SKM-1 (cell line): ENCODE results near the gene TMEM87A.

Source experiments
- DNase-seq: peaks from one replicate; lab custom pipeline; 2025; ENCODE audit not compliant: unreplicated experiment; lab: John Stamatoyannopoulos, UW

The TMEM87A gene

DNA sequence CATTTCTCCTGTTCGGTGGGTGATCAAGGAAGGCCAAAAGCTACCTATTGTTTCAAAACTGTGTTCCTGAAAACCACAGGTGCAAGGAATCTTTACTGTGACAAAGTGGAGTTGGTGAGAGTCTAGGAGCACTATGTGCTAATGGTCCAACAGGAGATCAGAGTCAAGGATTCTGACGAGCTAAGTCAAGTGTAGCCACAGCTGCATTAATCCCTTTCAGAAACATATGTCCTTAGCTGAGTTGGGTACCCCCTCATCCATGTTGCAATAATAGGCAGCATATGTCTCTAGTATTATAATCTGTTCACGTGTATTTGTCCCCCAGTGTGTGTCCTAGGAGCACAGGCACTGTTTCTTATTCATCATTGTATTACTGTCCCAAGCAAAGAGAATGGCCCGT, 66.8 kb downstream of the TMEM87A start:
- no peak for DNase-seq

DNA sequence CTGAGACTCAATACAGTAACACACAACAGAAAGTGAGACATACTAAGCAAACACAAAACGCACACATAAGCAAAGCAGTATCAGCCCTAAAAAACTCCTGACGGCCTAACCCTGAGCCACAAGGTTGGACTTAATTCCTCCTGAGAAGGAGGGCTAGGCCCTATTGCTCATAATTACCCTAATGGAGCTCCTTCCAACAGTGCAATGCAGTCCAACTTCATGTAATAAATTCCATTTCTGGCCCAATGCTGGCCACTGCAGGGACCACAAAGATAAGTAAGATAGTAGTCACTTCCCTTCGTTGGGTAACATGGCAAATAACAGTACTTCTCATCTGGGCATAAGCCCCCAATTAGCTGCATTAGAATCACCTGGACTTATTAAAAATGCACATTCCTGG, 69.3 kb downstream of the TMEM87A start:
- DNase-seq: no peak

DNA sequence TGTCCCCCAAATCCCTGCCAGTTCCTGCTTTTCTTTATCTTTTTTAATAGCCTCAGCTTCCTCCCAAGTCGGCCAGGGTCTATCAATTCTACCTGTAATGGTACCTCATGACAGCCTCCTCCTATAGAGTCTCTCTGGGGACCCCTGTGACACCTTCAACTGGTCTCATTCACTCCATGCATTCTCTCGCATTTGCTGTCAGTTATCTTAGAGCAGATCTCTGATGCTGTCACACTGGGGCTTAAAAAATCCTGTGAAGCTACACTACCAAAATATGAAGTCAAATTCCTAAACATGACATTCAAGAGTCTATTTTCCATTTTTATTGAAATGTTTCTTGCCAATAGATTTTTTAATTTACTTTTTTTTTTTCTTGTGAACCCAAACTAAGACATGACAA, 70.6 kb downstream of the TMEM87A start:
- no peak for DNase-seq

DNA sequence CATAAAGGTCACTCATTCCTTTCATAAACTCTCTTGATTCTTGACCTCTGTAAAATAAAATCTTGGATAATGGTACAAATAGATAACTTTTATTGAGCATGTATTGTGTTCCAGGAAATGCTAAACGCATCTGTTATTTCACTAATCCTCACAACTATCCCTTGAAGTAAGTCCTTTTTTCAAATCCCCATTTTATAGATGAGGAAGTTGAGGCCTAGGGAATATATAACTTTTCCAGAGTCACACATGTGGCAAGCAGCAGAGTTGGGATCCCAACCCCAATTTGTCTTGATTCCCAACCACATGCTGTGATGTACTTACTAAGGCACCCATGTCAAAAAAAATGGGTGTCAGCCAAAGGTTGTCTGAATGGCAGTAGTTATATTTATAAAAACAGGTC, 71.4 kb downstream of the TMEM87A start:
- DNase-seq: no peak

DNA sequence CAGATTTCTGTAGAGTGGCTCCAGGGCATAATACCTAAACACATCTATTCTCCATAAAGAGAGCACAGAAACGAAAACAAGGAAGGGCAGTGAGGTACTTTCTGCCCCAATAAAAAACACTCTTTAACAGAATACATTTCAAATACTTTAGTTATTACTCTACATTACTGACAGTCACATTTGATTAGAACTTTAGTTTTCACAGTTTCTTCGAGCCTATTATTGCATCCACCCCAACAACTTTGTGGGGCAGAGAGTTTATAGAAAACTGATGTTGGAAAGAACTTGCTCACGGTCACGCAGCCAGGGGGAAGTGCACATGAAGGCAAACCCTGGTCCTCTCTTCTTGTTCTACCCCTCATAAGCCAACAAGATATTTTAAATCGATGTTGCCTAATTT, 74.1 kb downstream of the TMEM87A start:
- DNase-seq: no peak

DNA sequence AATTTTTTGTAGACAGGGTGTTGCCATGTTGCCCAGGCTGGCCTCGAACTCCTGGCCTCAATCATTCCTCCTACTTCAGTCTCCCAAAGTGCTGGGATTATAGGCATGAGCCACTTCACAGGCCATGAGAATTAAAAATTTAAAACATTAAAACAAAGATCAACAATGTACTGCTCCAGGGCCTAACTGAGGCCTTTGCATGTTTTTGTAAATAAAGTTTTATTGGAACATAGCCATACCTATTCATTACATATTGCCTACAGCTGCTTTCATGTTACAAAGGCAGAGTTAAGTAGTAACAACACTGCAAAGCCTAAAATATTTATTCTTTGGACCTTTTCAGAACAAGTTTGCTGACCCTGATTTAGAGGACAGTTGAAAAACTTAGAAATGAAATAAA, 74.7 kb downstream of the TMEM87A start:
- no peak for DNase-seq

DNA sequence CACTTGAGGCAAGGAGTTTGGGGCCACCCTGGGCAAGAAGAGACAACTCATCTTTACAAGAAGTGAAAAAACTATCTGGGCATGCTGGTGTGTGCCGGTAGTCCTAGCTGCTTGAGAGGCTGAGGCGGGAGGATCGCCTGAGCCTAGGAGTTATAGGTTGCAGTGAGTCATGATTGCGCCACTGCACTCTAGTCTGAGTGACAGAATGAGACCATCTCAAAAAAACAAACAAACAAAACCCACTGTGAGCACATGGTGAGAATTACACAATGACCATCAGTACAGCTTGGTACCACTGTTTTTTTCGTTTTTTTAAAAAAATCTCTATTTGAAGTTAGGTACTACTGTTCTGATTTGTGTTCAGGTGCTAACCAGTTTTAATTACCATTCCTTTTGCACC, 78.7 kb downstream of the TMEM87A start:
- no peak for DNase-seq

DNA sequence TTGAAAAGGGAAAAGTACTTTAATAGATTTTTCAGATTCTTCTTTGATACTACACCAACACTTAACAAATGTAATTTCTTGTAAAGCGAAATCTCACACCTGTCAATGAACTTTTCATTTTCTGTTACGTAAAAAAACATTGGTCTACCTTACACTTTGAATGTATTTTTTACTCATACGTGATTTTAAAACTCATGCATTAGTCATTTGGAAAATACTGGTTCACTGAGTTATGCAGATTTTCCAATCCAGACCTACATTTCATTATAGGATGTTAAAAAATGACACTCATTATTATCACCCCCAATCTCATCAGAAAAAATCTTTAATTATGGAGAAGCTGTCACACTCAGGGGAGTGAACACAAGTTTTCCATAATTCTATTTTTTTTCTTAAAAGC, 79.8 kb downstream of the TMEM87A start:
- no peak for DNase-seq

DNA sequence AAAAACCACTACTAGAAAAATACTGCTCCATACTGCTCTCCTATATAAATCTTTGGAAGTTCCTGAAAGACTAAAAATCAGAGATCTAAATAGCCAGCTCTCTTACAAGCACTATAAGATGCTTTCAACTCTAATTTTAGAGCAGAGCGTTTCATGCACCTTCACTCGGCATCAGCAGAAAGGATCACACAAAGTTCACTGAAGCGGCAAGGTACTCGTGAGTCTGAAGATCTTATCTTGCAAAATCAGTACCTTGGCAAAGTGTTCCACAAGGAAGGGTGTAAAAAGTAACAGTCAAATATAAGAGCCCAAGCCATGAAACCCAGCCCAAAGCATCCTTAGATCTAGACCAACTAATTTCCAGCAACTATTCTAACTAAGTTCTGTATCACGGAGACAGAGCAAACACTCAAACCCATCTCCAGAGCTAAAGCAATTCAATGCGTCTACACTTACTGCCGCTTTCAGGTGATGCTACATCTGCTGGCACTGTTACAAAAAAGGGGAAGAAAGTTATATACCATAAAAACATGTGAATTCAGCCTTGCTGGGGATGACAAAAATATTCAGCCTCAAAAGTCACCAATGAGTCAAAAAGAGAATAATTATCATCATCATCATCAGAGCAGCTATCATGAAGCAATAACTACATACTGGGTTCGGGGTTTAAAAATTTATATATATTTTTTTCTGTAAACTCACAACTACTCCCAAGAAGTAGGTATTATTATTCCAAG, 81.5 kb downstream of the TMEM87A start:
- DNase-seq: no peak

DNA sequence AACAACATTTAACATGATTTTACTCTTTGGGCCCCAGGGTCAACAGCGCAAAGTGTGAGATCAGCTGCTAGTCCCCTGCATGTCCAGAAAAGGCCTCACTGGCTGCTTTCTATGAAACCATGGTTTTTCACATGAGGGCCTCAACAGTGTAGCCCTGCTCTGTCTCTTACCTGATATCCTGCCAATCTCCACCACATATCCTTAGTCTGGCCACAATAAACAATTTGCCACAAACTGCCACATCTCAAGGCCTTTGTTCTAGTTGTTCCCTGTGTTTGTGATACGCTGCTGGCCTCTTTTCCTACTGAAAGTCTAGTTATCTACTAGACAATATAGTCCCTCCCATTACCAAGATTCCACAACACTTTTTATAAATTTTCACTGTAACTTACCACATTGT, 82.9 kb downstream of the TMEM87A start:
- DNase-seq: no peak

DNA sequence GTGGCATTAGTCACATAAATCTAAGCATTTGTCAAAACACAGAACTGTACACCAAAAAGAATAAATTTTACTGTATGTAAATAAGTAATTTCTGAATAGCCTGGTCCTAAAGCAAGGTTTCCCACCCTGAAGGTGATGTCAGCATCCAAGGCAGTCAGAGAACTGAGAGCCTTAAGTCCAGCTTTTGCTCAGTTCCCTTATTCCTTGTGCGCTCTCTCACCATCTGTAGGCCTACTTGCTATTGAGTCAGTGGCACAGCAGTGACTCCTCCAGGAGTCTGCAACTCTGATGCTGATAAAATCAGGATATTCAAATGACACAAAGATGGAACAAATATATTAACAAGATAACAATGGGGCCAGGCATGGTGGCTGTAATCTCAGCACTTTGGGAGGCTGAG, 87.4 kb downstream of the TMEM87A start:
- no peak for DNase-seq

DNA sequence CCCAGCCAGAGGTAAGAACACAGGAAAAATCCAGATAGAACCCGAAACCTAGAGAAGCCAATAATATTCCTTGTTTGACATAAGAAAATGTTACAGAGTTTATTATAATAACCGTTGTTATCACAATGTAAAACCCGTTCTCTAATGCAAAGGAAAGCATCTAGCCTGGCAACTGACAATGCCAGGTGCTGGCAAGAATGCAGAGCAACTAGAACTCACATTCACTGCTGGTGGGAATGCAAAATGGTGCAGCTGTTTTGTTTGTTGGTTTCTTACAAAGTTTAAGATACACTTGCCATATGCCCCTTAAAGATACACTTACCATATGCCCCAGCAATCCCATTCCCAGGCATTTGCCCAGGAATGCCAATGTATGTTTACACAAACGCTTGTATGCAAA, 88.5 kb downstream of the TMEM87A start:
- no peak for DNase-seq

DNA sequence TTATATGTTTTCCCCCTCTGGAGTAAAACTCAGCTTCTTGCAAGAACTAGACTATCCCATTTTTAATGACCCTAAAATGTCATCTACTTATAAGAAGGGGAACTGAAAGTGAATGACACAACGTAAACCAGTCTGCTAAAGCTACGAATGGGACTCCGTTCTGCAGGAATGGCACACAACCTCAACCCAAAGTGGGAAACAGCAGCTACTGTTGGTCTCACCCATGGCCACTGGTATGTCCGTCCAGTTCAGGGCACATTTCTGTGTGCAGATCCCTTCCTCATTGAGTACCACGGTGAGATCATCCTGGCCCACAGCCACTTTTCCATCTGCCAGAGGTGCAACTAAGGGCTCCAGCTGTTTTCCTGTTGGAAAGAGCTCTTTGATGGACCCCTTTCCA, 88.9 kb downstream of the TMEM87A start:
- no peak for DNase-seq

DNA sequence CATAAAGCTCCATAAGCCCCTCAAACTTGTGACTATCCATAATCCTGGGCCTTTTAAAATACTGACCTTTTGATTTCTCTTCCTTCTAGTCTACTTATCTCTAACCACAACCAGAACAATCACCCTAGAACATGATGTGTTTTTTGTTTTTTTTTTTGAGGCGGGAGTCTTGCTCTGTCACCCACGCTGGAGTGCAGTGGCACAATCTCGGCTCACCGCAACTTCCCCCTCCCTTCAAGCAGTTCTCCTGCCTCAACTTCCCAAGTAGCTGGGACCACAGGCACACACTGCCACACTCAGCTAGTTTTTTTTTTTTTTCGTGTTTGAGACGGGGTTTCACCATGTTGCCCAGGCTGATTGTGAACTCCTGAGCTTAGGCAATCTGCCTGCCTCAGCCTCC, 90.3 kb downstream of the TMEM87A start:
- DNase-seq: no peak

DNA sequence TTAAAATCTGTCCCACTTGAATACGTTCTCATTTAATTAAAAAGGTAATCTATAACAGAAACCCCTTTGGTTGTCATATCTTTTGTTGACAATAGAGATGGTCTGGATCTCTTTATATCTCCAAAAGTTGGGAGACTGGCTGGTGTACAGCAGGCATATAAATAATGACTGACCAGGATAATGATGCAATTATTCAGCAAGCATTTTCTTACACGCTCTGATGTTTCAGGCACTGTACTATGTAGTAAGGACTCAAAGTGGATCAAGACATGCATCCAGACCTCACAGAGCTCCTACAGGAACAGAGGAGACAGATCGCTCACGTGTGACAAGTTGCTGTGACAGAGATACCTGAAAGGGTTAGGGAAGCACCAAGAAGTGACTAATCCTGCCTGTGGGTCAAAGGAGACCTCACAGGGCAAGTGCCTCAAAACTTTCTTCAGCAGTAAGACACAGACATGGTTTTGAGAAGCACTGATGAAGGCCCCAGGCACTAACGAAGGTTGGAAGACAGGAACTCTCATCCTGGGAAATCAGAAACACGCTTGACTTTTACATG, 90.8 kb downstream of the TMEM87A start:
- DNase-seq: no peak

DNA sequence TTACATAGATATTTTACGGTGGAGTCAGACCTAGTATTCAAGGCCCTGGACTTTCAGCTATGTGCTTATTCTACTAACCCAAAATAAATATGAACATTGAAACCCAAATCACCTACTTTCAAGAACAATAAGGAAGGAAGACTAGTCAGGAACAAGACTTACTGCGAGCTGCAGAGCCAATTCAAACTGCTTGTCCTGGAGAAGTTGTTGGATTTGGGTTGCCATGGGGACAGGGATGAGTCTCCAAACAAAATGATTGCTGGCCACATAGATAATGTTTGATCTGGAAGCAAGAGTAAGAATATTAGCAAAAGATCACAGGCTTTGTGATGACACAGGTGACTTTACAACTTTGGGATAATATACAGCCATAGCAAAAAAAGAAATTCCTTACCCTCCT, 95.2 kb downstream of the TMEM87A start:
- no peak for DNase-seq

DNA sequence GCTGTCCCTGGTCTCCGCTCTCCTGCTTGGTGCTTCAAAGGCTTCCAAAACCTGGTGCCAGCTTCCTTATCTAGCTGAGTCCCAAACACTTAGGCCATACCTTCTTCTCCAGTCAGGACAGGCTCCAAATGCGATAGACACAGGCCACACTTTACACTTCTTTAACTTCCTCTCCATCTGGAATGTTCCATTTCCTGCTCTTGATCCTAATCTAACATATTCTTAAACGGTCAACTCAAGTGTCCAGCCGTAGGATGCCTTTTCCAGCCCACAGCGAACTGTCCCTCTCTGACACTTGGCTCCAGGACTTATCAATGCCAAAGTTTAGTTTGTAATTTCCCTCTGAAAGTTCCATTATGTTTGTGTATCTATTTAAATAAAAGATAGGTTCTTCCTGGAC, 97.6 kb downstream of the TMEM87A start:
- no peak for DNase-seq

DNA sequence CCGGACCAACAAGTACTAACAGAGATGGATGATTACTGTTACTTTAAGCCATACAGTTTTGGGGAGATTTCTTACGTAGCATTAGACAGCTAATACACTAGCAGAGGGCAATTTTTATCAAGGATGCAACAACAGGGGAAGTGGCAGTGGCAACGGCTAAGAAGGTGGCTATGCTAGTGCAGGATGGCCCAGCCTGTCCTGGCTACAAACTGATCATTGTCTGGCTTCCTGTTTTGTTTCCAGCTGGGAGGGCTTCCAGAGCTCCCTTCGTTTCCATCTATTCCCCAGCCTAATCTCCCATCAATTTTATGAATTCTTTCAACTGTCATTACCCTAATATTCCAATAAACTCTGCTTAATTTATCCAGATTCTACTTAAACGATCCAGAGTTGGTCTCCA, 100.8 kb downstream of the TMEM87A start:
- DNase-seq: no peak

DNA sequence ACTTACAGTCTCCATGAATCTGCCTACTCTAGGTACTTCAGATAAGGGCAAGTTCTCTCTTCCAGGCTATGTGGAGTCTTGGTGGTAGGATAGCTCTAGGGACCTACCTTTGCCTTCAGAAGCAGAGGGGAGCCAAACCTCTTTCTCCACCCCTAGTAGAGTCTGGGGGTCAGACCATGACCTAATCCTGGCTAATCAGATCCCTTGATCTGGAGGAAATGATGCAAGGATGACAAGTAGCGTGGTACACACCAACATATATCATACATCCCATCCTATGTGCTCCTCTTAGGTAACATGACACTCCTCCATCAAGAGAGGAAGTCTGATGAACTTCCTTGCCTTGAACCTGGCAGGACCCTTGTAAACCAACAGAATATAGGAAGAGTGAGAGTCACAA, 101.4 kb downstream of the TMEM87A start:
- DNase-seq: no peak

DNA sequence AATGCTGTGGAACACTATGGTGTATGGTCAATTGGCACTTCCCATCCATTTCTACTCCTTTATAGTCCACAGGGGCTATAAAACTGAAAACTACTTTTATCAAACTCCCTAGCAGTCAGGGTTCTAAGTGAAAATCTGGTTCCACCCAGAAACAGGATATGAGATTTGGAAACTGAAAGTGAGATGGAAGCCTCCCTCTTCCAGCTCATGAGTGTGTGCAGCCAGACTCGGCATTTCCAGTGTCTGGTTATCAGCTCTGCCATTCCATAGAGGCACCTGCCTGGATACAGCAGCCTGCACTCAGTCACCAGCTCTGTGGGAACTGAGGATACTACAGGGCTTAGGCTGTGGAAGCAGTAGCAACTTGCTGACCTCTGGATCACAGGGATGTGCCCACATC, 102.1 kb downstream of the TMEM87A start:
- no peak for DNase-seq

DNA sequence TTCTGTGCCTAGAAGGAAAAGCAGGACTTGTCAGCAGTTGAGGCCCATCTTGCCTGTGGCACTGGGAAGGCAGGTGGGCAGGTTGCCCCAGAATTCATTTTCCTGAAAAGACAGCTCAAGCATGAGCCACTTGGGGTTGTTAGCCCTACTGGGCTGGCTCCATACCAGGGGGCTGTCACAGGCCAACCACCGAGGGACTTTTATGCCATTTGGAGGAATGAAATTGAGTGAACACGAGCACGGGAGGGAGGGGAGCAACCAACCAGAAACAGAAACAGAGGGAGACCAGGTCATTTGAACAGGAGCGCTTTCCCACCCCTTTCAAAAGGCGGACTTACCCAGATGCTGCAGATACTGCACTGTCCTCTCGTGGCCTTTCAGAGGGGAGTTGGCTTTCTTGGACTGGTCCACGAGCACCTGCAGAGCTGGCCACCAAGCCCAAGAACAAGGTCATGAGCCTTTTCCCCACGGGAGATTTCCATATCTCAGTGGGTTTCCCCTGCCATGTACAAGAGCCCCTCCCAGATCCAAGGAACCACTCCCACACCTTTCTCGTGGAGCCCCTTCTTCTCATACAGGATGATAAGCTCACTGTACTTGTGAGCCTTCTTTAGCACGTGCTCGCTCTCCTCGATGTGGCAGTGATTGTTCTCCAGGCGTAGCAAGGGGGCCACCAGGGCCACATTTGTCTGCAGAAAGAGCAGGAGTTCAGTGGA, 106.8 kb downstream of the TMEM87A start:
- no peak for DNase-seq

DNA sequence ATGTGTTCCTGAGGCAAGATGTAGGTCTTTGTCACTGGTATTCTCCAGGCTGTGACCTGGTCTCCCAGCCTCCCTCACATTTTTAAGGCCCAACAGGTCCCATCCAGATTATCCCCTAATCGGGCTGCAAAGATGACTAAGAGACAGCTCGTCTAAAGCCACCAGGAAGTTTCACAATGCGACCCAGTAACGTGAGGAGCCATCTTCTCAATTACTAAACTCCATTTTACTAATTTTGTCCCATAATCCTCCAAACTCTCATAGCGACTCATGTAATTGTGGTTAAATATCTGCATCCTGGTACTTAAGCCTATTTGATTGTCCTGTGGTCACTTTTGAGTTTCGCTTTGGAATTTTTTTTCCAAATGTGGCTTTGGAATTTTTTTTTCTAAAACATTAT, 108.1 kb downstream of the TMEM87A start:
- DNase-seq: no peak
